ENCODE data around the gene HOXD10. TPM values are rescaled to one million over a fixed set of nuclear protein-coding genes. Genes with fewer than 3 reads are reported as not detected.

The HOXD10 gene
- total and polyA plus RNA-seq, 9 of the 15 experiments (the other 6 are each of a cell fraction or from before 2014, with no cell fraction given) = not detected

GRCh38 chr2:176154576-176155252 lies 38.1 kb downstream of the HOXD10 start:
- Histone ChIP-seq H3K27ac (ENCODE audit: extremely low read depth, low read depth, low read length) (no peak overlapping the region), H3K4me1 (replicated peaks in 1 of 2; ENCODE audit: control insufficient read depth in 2 of 2, insufficient read depth in 2 of 2, low read length in 2 of 2) (peaks cover 0 to 18% of the 10 kb centered on the region in 2 experiments; a peak in 1 of 5 replicates), H4K20me1 (replicated peaks; ENCODE audit: control insufficient read depth, insufficient read depth, low read length) (no peaks in the 10 kb centered on the region; the same call in 1 of the 2 replicates), H2AFZ (ENCODE audit: low read depth, low read length) (no peak overlapping the region), H3K4me2 (ENCODE audit: insufficient read depth, low read length) (no peak overlapping the region), H3K79me2 (ENCODE audit: control insufficient read depth, insufficient read depth, low read length) (no peaks in the 10 kb centered on the region), H3K9ac (ENCODE audit: insufficient read depth in 1 of 2, low read depth in 2 of 2, low read length in 2 of 2) (no peak overlapping the region), H3K36me3 (ENCODE audit: control insufficient read depth, insufficient read depth, low read length) (no peaks in the 10 kb centered on the region), H3K9me1 (ENCODE audit: control insufficient read depth, insufficient read depth, low read length) (no peaks in the 10 kb centered on the region), H3K4me3 (no peak overlapping the region), H3K9me3 (replicated peaks; ENCODE audit: control insufficient read depth, insufficient read depth, low read depth, low read length) (no peaks in the 10 kb centered on the region), H3K27me3 (ENCODE audit: control insufficient read depth in 2 of 2, insufficient read depth in 2 of 2, low read length in 2 of 2) (peaks cover 67 to 75% of the 10 kb centered on the region in 2 experiments)
- POLR2A ChIA-PET = interaction anchor here (0.6 to 0.7 kb wide), 4 partner anchors 18 to 302 kb away, joined by 3 read pairs; partner anchors contain the start of gene MTX2
- no TSS peak for BruUV-seq (replicated peaks)
- DNase-seq (ENCODE audit: extremely low read depth in 1 of 4, low spot score in 3 of 4) (no peak), FAIRE-seq (peak; percentile 37), ATAC-seq (no peak)
- CTCF ChIA-PET (ENCODE audit: low intra/inter-chr PET ratio) = no interaction called here
- in situ Hi-C loops (cut with MboI) (no loop called here), intact Hi-C loops (cut with micrococcal nuclease) (no loop called here)
- 2% methylated on average over 11 of the region's 11 CpGs for WGBS (ENCODE audit: insufficient coverage, low coverage, missing lambda C conversion rate)
- TF ChIP-seq ZNF395 (CRISPR knock-in tag; IDR thresholded peaks at IDR 0.05) (no peak), DLX4 (CRISPR knock-in tag; IDR thresholded peaks at IDR 0.05) (no peak), ZNF561 (CRISPR knock-in tag; conservative IDR thresholded peaks at IDR 0.05) (no peak), ATF1 (CRISPR knock-in tag; IDR thresholded peaks at IDR 0.05) (no peak), ATF1 (tag; IDR thresholded peaks at IDR 0.05) (no peak), RBM15 (IDR thresholded peaks at IDR 0.05; ENCODE audit: insufficient read depth, low read length) (no peak), ZNF165 (CRISPR knock-in tag; IDR thresholded peaks at IDR 0.05; ENCODE audit: borderline replicate concordance) (no peak), GABPA (tag; conservative IDR thresholded peaks at IDR 0.05; ENCODE audit: low read depth) (no peak), ZNF263 (CRISPR knock-in tag; IDR thresholded peaks at IDR 0.05; ENCODE audit: borderline replicate concordance) (no peak), BACH1 (tag; IDR thresholded peaks at IDR 0.05) (no peak), NFIX (CRISPR knock-in tag; IDR thresholded peaks at IDR 0.05; ENCODE audit: low read depth) (no peak), KDM2B (CRISPR knock-in tag; IDR thresholded peaks at IDR 0.05) (no peak)
